ENCODE results near the gene PIH1D1.

DNA sequence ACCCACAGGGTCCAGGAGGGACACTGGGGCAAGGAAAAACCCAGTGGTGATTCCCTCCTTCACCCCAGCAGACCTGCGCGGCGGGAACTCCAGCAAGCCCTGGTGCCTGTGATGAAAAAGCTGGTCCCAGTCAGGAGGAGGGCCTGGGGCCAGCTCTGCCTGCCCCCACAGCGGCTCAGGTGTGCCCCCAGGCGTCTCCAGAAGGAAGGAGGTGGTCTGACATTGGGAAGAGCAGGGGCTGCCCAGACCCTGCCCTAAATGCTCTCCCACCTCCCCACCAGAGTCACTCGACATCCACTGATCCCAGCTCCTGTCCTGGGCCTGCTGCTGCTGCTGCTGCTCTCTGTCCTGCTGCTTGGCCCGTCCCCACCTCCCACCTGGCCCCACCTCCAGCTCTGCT, 34.5 kb downstream of the PIH1D1 start:
- TF ChIP-seq, protein P1, sequence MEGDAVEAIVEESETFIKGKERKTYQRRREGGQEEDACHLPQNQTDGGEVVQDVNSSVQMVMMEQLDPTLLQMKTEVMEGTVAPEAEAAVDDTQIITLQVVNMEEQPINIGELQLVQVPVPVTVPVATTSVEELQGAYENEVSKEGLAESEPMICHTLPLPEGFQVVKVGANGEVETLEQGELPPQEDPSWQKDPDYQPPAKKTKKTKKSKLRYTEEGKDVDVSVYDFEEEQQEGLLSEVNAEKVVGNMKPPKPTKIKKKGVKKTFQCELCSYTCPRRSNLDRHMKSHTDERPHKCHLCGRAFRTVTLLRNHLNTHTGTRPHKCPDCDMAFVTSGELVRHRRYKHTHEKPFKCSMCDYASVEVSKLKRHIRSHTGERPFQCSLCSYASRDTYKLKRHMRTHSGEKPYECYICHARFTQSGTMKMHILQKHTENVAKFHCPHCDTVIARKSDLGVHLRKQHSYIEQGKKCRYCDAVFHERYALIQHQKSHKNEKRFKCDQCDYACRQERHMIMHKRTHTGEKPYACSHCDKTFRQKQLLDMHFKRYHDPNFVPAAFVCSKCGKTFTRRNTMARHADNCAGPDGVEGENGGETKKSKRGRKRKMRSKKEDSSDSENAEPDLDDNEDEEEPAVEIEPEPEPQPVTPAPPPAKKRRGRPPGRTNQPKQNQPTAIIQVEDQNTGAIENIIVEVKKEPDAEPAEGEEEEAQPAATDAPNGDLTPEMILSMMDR (conservative IDR thresholded peaks at IDR 0.05; ENCODE audit: low read depth in 2 of 2): peak; percentile 35 to 75
- TF ChIP-seq EZH2 (IDR thresholded peaks at IDR 0.05; ENCODE audit: low read depth, unreplicated experiment): no peak
- no peak for TF ChIP-seq EZH2phosphoT487 (IDR thresholded peaks at IDR 0.05; ENCODE audit: unreplicated experiment)
- no peak for TF ChIP-seq CREB1 (CRISPR knock-in tag; IDR thresholded peaks at IDR 0.05; ENCODE audit: low read depth)
- no peak for TF ChIP-seq POLR2AphosphoS5 (IDR thresholded peaks at IDR 0.05; ENCODE audit: low read depth)
- TF ChIP-seq, protein P2, sequence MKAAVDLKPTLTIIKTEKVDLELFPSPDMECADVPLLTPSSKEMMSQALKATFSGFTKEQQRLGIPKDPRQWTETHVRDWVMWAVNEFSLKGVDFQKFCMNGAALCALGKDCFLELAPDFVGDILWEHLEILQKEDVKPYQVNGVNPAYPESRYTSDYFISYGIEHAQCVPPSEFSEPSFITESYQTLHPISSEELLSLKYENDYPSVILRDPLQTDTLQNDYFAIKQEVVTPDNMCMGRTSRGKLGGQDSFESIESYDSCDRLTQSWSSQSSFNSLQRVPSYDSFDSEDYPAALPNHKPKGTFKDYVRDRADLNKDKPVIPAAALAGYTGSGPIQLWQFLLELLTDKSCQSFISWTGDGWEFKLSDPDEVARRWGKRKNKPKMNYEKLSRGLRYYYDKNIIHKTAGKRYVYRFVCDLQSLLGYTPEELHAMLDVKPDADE (IDR thresholded peaks at IDR 0.05): no peak
- TF ChIP-seq JUNB (IDR thresholded peaks at IDR 0.05; ENCODE audit: unreplicated experiment): no peak
- no peak for TF ChIP-seq NANOG (IDR thresholded peaks at IDR 0.05; ENCODE audit: borderline replicate concordance)

Measured in GM23338 (cell line).